Measurements from ENCODE around the gene C6orf141. TPM values are rescaled to one million over a fixed set of nuclear protein-coding genes. Genes with fewer than 3 reads are reported as not detected.

C6orf141 gene
- total and polyA plus RNA-seq, 2 of the 8 experiments (the other 6 are each of a cell fraction or from before 2014, with no cell fraction given), result 7.6 to 16.1 TPM

DNA sequence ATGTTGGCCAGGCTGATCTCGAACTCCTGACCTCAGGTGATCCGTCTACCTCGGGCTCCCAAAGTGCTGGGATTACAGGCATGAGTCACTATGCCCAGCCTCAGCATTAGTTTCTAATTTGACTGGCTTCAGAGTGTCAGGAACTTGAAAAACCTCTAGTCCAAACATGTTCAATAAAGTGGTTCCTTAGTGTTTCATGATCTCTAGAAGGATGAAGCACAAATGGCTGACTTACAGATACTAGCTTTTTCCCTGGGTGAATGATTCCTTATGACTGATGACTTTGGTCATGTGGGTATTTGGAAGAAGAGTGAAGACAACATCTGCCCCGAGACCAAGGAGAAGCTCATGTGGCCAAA lies 34.3 kb upstream of the C6orf141 start:
- Histone ChIP-seq H4K5ac (ENCODE audit: insufficient read length, low read depth, low read length) (no peak overlapping the region), H3K4me3 (ENCODE audit: extremely low read depth in 1 of 4, insufficient read depth in 2 of 4, low read depth in 3 of 4, low read length in 4 of 4) (no peak overlapping the region), H3K18ac (ENCODE audit: extremely low read depth, low read length) (no peak overlapping the region), H3K9me3 (ENCODE audit: insufficient read depth in 2 of 2, low read depth in 1 of 2, low read length in 1 of 2) (no peaks in the 10 kb centered on the region), H3K23ac (ENCODE audit: insufficient read length) (no peak overlapping the region), H3K79me1 (ENCODE audit: low read depth, low read length) (no peaks in the 10 kb centered on the region), H3K36me3 (ENCODE audit: control insufficient read depth in 2 of 4, insufficient read depth in 4 of 4, low read length in 3 of 4) (no peaks in the 10 kb centered on the region), H4K91ac (replicated peaks; ENCODE audit: insufficient read length, low read length) (no peak overlapping the region), H2BK12ac (ENCODE audit: low read depth, low read length) (no peak overlapping the region), H2AK5ac (ENCODE audit: low read depth, low read length) (no peak overlapping the region), H3K14ac (ENCODE audit: insufficient read length) (no peak overlapping the region), H3K27ac (ENCODE audit: low read depth, low read length) (no peak overlapping the region), H3K27me3 (replicated peaks in 1 of 4; ENCODE audit: control insufficient read depth in 3 of 4, extremely low read depth in 1 of 4, insufficient read depth in 3 of 4, low read length in 3 of 4) (no peaks in the 10 kb centered on the region), H4K8ac (ENCODE audit: extremely low read depth, insufficient read depth, low read length) (no peak overlapping the region), H3K9ac (replicated peaks in 1 of 4; ENCODE audit: extremely low read depth in 1 of 4, low read depth in 3 of 4, low read length in 3 of 4) (no peak overlapping the region), H4K20me1 (replicated peaks in 1 of 2; ENCODE audit: control insufficient read depth in 1 of 2, insufficient read depth in 2 of 2, low read length in 2 of 2) (no peaks in the 10 kb centered on the region), H3K4me2 (ENCODE audit: insufficient read depth in 1 of 2, low read depth in 2 of 2, low read length in 2 of 2) (no peak overlapping the region), H3K79me2 (ENCODE audit: control insufficient read depth in 1 of 2, insufficient read depth in 2 of 2, low read length in 2 of 2) (no peaks in the 10 kb centered on the region), H2AFZ (ENCODE audit: low read length) (no peak overlapping the region), H3K4ac (replicated peaks; ENCODE audit: insufficient read length, low read depth, low read length) (no peak overlapping the region), H3K4me1 (replicated peaks in 1 of 4; ENCODE audit: control insufficient read depth in 3 of 4, insufficient read depth in 4 of 4, low read length in 3 of 4) (peaks cover 0 to 2% (median under 1%) of the 10 kb centered on the region in 4 experiments; a peak in 2 of 7 replicates), H3K56ac (replicated peaks; ENCODE audit: insufficient read length, low read depth, low read length) (no peak overlapping the region), H2BK5ac (ENCODE audit: low read depth, low read length) (no peak overlapping the region), H3K23me2 (ENCODE audit: low read depth, low read length) (no peaks in the 10 kb centered on the region), H2BK20ac (ENCODE audit: low read length) (no peak overlapping the region), H2BK15ac (ENCODE audit: low read length) (no peak overlapping the region), H2BK120ac (replicated peaks; ENCODE audit: low read depth, low read length) (no peak overlapping the region)
- DNase-seq (ENCODE audit: low read depth in 1 of 2, low spot score in 2 of 2) (no peak), FAIRE-seq (no peak)
- ChIA-PET CTCF (ENCODE audit: partially characterized antibody) (interaction anchor here (1.4 to 3.1 kb wide), 2 partner anchors 13 to 16 kb away, joined by 3 to 14 read pairs; no protein-coding TSS in a partner anchor), POLR2A (ENCODE audit: partially characterized antibody) (no interaction called here)
- 96% methylated on average over 4 of the region's 4 CpGs; no CpG with 5 or more reads in 1 of the 2 experiments for WGBS, 2 experiments (ENCODE audit: extremely low coverage in 1 of 2, insufficient coverage in 1 of 2, insufficient read length in 1 of 2, insufficient replicate concordance in 2 of 2, low coverage in 1 of 2, low lambda C conversion rate in 2 of 2, missing lambda C conversion rate in 1 of 2)
- TF ChIP-seq CTCF (IDR thresholded peaks at IDR 0.05; ENCODE audit: control extremely low read depth in 1 of 3, insufficient read depth in 1 of 3, low read depth in 1 of 3, low read length in 3 of 3) (no peak), RNF2 (IDR thresholded peaks at IDR 0.05; ENCODE audit: borderline replicate concordance, low read depth, low read length, missing control alignments, poor library complexity, severe bottlenecking) (no peak), KDM1A (IDR thresholded peaks at IDR 0.05; ENCODE audit: borderline replicate concordance, low read length) (no peak), ATF3 (IDR thresholded peaks at IDR 0.05; ENCODE audit: insufficient read depth, low read depth, low read length) (no peak), KDM5A (IDR thresholded peaks at IDR 0.05; ENCODE audit: low read length) (no peak), YY1 (IDR thresholded peaks at IDR 0.05; ENCODE audit: low read depth, low read length) (no peak), RFX5 (IDR thresholded peaks at IDR 0.05; ENCODE audit: borderline replicate concordance, low read depth, low read length) (no peak), GABPA (IDR thresholded peaks at IDR 0.05; ENCODE audit: borderline replicate concordance, insufficient read depth, low read length) (no peak), SP1 (IDR thresholded peaks at IDR 0.05; ENCODE audit: low read depth, low read length) (no peak), RBBP5 (IDR thresholded peaks at IDR 0.05; ENCODE audit: borderline replicate concordance, low read depth, low read length) (no peak), ASH2L (IDR thresholded peaks at IDR 0.05; ENCODE audit: low read length) (no peak)
